Body of pancreas (tissue), 4 donors: Measurements from ENCODE around the gene CIDEC. TPM values are rescaled to one million over a fixed set of nuclear protein-coding genes. Genes with fewer than 3 reads are reported as not detected.
A peak's percentile ranks its signal among the peaks of the same experiment; 100 is the strongest.

ENCODE experiments used
- ATAC-seq: fragments of 150-250 bp; one replicate; pipeline ENCODE4 v1.9.1; 2016
- DNase-seq, 4 donors: peaks; one replicate each; pipeline ENCODE4 v3.0.0-alpha.2; 2019
- H3K27ac ChIP-seq, 4 donors: fragments of 200-600 bp; sonication (generic); 1 replicate in 3 of 4; 2 replicates in 1 of 4; pipeline versions ENCODE4 v1.5.1 to v1.6.1; 2016 to 2019; ENCODE audit warnings: mild to moderate bottlenecking in 1 of 4, mixed read lengths in 1 of 4, moderate library complexity in 1 of 4
- H3K27me3 ChIP-seq, 2 donors: fragments of 200-600 bp; sonication (generic); one replicate each; pipeline ENCODE4 v1.6.0; 2016; ENCODE audit warnings: mild to moderate bottlenecking in 1 of 2
- H3K36me3 ChIP-seq, 2 donors: fragments of 200-600 bp; sonication (generic); replicated peaks in 1 of 2; 2 replicates each; pipeline ENCODE4 v1.5.1; 2016; ENCODE audit warnings: low read depth in 2 of 2; ENCODE audit not compliant: insufficient read depth in 1 of 2
- H3K4me1 ChIP-seq: fragments of 200-600 bp; sonication (generic); one replicate; pipeline ENCODE4 v1.6.0; 2016
- H3K4me3 ChIP-seq, 2 donors: fragments of 200-600 bp; sonication (generic); 1 replicate in 1 of 2; 2 replicates in 1 of 2; pipeline ENCODE4 v1.5.1; 2016 to 2019
- H3K9me3 ChIP-seq, 3 donors: fragments of 200-600 bp; sonication (generic); 1 replicate in 2 of 3; 2 replicates in 1 of 3; pipeline ENCODE4 v1.5.1; 2016
- CTCF ChIP-seq, 7 experiments: fragments of 450-650 bp in 4 of 7; fragments of 200-600 bp in 3 of 7; sonication (generic) in 3 of 7; IDR thresholded peaks; one replicate each; pipeline ENCODE4 v1.5.1; 2016 to 2019; ENCODE audit warnings: antibody characterized with exemption in 7 of 7
- POLR2A ChIP-seq, 3 donors: fragments of 450-650 bp; IDR thresholded peaks; one replicate each; pipeline ENCODE4 v1.6.1; 2016; ENCODE audit warnings: antibody characterized with exemption in 3 of 3, mild to moderate bottlenecking in 2 of 3
- WGBS, 2 donors: methylation state at CpG; one replicate each; pipeline ENCODE4 v1.1.5; 2017; 5-methylcytosine and 5-hydroxymethylcytosine counted together
- intact Hi-C: fragments of 100-400 bp; cut with DNase I; formaldehyde crosslinking; loops from one replicate; pipeline ENCODE4 v1.15.1; 2023
- total RNA-seq, 2 donors: library from RNA; depleted of rRNA; stranded (reverse); fragments of >200 nt; gene quantifications; one replicate each; pipeline ENCODE4 v1.1.0, GENCODE V29; 2016

Gene CIDEC
- total RNA-seq, 2 donors from 2014 or later, result 6.5 to 134 TPM

GRCh38 chr3:9916734-9917680 lies 37.0 kb upstream of the CIDEC start, which contains the start of gene IL17RC:
TSS of gene IL17RC (plus strand) at chr3:9917098. CDS start at chr3:9917316, 218 bp downstream.
- no peaks in the 10 kb centered on the region for H3K36me3 ChIP-seq
- TF ChIP-seq POLR2A (IDR thresholded peaks at IDR 0.05) (peak; percentile 52 to 74 (median 74)), CTCF (IDR thresholded peaks at IDR 0.05) (peak in 1 of 7 experiments; percentile 14)
- intact Hi-C loops, result no loop called here
- H3K9me3 ChIP-seq, result no peaks in the 10 kb centered on the region
- H3K27ac ChIP-seq, result peak within 1 kb of the TSS; percentile 65 to 93 (median 90)
- 0 to 5% methylated on average over 4 to 18 of the region's 19 CpGs for WGBS, 2 donors
- ATAC-seq, result peak; percentile 85
- peak within 1 kb of the TSS; percentile 10 to 37 for H3K4me3 ChIP-seq
- H3K4me1 ChIP-seq, result peaks cover 49% of the 10 kb centered on the region
- DNase-seq, result peak; percentile 90 to 94 (median 94)
- no peaks in the 10 kb centered on the region for H3K27me3 ChIP-seq

- intact Hi-C loops, result no loop called here
- no peaks in the 10 kb centered on the region for H3K9me3 ChIP-seq
- peak overlapping the region; percentile 65 to 93 (median 90) for H3K27ac ChIP-seq
- no peaks in the 10 kb centered on the region for H3K27me3 ChIP-seq
- H3K36me3 ChIP-seq, result no peaks in the 10 kb centered on the region
- TF ChIP-seq CTCF (IDR thresholded peaks at IDR 0.05), result no peak
- no peak for TF ChIP-seq POLR2A (IDR thresholded peaks at IDR 0.05)
- no peak overlapping the region for H3K4me3 ChIP-seq
- WGBS, 2 donors, result 42 to 52% methylated on average over 4 to 7 of the region's 7 CpGs
- ATAC-seq (no peak), DNase-seq (peak in 3 of 4 donors; percentile 16)
- H3K4me1 ChIP-seq, result peaks cover 49% of the 10 kb centered on the region
Measured at GRCh38 chr3:9916346-9916733, 36.3 kb upstream of the CIDEC start.

- no peaks in the 10 kb centered on the region for H3K27me3 ChIP-seq
- 0 to 7% methylated on average over 4 to 43 of the region's 99 CpGs for WGBS, 2 donors
- ATAC-seq (peak; percentile 68), DNase-seq (peak; percentile 73 to 80 (median 76))
- H3K27ac ChIP-seq, result peak overlapping the region; percentile 65 to 93 (median 90)
- H3K9me3 ChIP-seq, result no peaks in the 10 kb centered on the region
- no peaks in the 10 kb centered on the region for H3K36me3 ChIP-seq
- H3K4me3 ChIP-seq, result peak overlapping the region; percentile 37 to 45
- intact Hi-C loops, result no loop called here
- peaks cover 49% of the 10 kb centered on the region for H3K4me1 ChIP-seq
- TF ChIP-seq CTCF (IDR thresholded peaks at IDR 0.05), result peak; percentile 20 to 60 (median 33)
- peak; percentile 41 to 65 (median 62) for TF ChIP-seq POLR2A (IDR thresholded peaks at IDR 0.05)
Measured at GRCh38 chr3:9915254-9916141, 35.4 kb upstream of the CIDEC start.

GRCh38 chr3:9914559-9915253 lies 34.7 kb upstream of the CIDEC start:
- TF ChIP-seq POLR2A (IDR thresholded peaks at IDR 0.05) (no peak), CTCF (IDR thresholded peaks at IDR 0.05) (no peak)
- H3K36me3 ChIP-seq, result no peaks in the 10 kb centered on the region
- intact Hi-C loops, result no loop called here
- ATAC-seq (no peak), DNase-seq (peak in 1 of 4 donors; percentile 20)
- 17 to 30% methylated on average over 1 to 15 of the region's 15 CpGs for WGBS, 2 donors
- H3K9me3 ChIP-seq, result no peaks in the 10 kb centered on the region
- no peaks in the 10 kb centered on the region for H3K27me3 ChIP-seq
- no peak overlapping the region for H3K4me3 ChIP-seq
- peaks cover 49% of the 10 kb centered on the region for H3K4me1 ChIP-seq
- peak overlapping the region; percentile 65 to 93 (median 90) for H3K27ac ChIP-seq
